K562 (cell line): ENCODE results near the gene LYST. TPM values are rescaled to one million over a fixed set of nuclear protein-coding genes. Genes with fewer than 3 reads are reported as not detected.

Source experiments
- ATAC-seq: fragments of 200-7000 bp; cut with Tn5 transposase; 3 replicates; pipeline ENCODE4 v1.9.1; 2020; ENCODE audit warnings: moderate library complexity
- BruUV-seq: library from RNA; stranded (reverse); fragments of 400-500 nt; replicated peaks from 2 replicates; lab custom pipeline; 2021; lab: Mats Ljungman, UMichigan
- CTCF ChIA-PET: fragments of 300-600 bp; formaldehyde crosslinking; extraction: SDS; loops from one replicate; lab custom pipeline; 2021; ENCODE audit warnings: low intra/inter-chr PET ratio; lab: Yijun Ruan, JAX
- POLR2A ChIA-PET: fragments of 300-600, 350-650 bp; sonication (Branson Sonifier 250); formaldehyde crosslinking; extraction: SDS; loops from one replicate; lab custom pipeline; 2021; ENCODE audit warnings: antibody characterized with exemption, inconsistent platforms; lab: Yijun Ruan, JAX
- DNase-seq, 4 experiments: peaks; one replicate each; pipeline versions ENCODE4 v3.0.0 to v3.0.0-alpha.2; 2011 to 2018; ENCODE audit warnings: low spot score in 3 of 4, mixed read lengths in 3 of 4; ENCODE audit errors: extremely low read depth in 1 of 4
- FAIRE-seq: peaks from 2 replicates; lab custom pipeline; 2011; peaks lifted over from hg19 to GRCh38; lab: Jason Lieb, UNC
- H2AFZ ChIP-seq: 2 replicates; pipeline ENCODE4 v1.6.0; 2011; ENCODE audit warnings: low read depth, low read length, control low read depth, inconsistent platforms
- H3K27ac ChIP-seq: fragments of 200-600 bp; 3 replicates; pipeline ENCODE4 v1.8.0; 2011; ENCODE audit warnings: low read depth, mild to moderate bottlenecking, control low read depth, inconsistent platforms, low read length, moderate library complexity, mixed read lengths; ENCODE audit errors: extremely low read depth
- H3K27me3 ChIP-seq, 2 experiments: fragments of 300-600 bp in 1 of 2; 2 replicates in 1 of 2; 3 replicates in 1 of 2; pipeline versions ENCODE4 v1.6.0 to v1.8.0; 2011; ENCODE audit warnings: inconsistent platforms in 2 of 2, low read length in 2 of 2, mild to moderate bottlenecking in 1 of 2, mixed read lengths in 1 of 2, moderate library complexity in 1 of 2; ENCODE audit not compliant: control insufficient read depth in 2 of 2, insufficient read depth in 2 of 2
- H3K36me3 ChIP-seq: fragments of 300-600 bp; 3 replicates; pipeline ENCODE4 v1.8.0; 2011; ENCODE audit warnings: mild to moderate bottlenecking, low read length, inconsistent platforms; ENCODE audit not compliant: control insufficient read depth, insufficient read depth
- H3K4me1 ChIP-seq, 2 experiments: fragments of 200-600 bp in 1 of 2; replicated peaks in 1 of 2; 2 replicates in 1 of 2; 3 replicates in 1 of 2; pipeline versions ENCODE4 v1.5.1 to v1.8.0; 2011; ENCODE audit warnings: inconsistent platforms in 2 of 2, low read length in 2 of 2, mild to moderate bottlenecking in 1 of 2, mixed read lengths in 1 of 2, moderate library complexity in 1 of 2; ENCODE audit not compliant: control insufficient read depth in 2 of 2, insufficient read depth in 2 of 2
- H3K4me2 ChIP-seq: 2 replicates; pipeline ENCODE4 v1.6.1; 2011; ENCODE audit warnings: low read length, control low read depth, inconsistent platforms, mixed read lengths; ENCODE audit not compliant: insufficient read depth
- H3K4me3 ChIP-seq: fragments of 200-600 bp; sonication (generic), shearing (Covaris generic); 2 replicates; pipeline ENCODE4 v1.5.1; 2016; ENCODE audit warnings: control low read depth, inconsistent platforms
- H3K79me2 ChIP-seq: fragments of 200-600 bp; 3 replicates; pipeline ENCODE4 v1.8.0; 2011; ENCODE audit warnings: low read length, inconsistent platforms; ENCODE audit not compliant: control insufficient read depth, insufficient read depth
- H3K9ac ChIP-seq, 2 experiments: 2 replicates each; pipeline versions ENCODE4 v1.6.0 to v1.6.1; 2011; ENCODE audit warnings: low read depth in 2 of 2, low read length in 2 of 2, control low read depth in 1 of 2, inconsistent platforms in 1 of 2, mild to moderate bottlenecking in 1 of 2, mixed read lengths in 1 of 2; ENCODE audit not compliant: insufficient read depth in 1 of 2
- H3K9me1 ChIP-seq: one replicate; pipeline ENCODE4 v1.6.0; 2011; ENCODE audit warnings: inconsistent platforms, mild to moderate bottlenecking, low read length, moderate library complexity; ENCODE audit not compliant: control insufficient read depth, insufficient read depth
- H3K9me3 ChIP-seq: replicated peaks from 2 replicates; pipeline ENCODE4 v1.5.1; 2011; ENCODE audit warnings: low read depth, low read length, inconsistent platforms; ENCODE audit not compliant: control insufficient read depth, insufficient read depth
- H4K20me1 ChIP-seq: replicated peaks from 2 replicates; pipeline ENCODE4 v1.6.1; 2011; ENCODE audit warnings: low read length, inconsistent platforms, mixed read lengths; ENCODE audit not compliant: control insufficient read depth, insufficient read depth
- CAMTA2 ChIP-seq: fragments of 250-450 bp; sonication (Bioruptor Pico); conservative IDR thresholded peaks from 2 replicates; pipeline ENCODE4 v1.5.1; 2022
- CBX3 ChIP-seq, 2 experiments: IDR thresholded peaks; 1 replicate in 1 of 2; 2 replicates in 1 of 2; pipeline ENCODE4 v1.6.1; 2012; ENCODE audit warnings: inconsistent platforms in 2 of 2, low read length in 2 of 2, borderline replicate concordance in 1 of 2, control low read depth in 1 of 2
- ELF4 ChIP-seq: fragments of 450-650 bp; formaldehyde crosslinking; IDR thresholded peaks from 2 replicates; pipeline ENCODE4 v1.4.0; 2022; ENCODE audit warnings: missing genetic modification characterization
- FOXA3 ChIP-seq, 2 experiments: fragments of 450-650 bp in 1 of 2; sonication (generic) in 1 of 2; formaldehyde crosslinking; IDR thresholded peaks in 1 of 2; conservative IDR thresholded peaks in 1 of 2; 2 replicates each; pipeline versions ENCODE4 v1.4.0 to v1.8.0; 2020 to 2022; ENCODE audit warnings: mild to moderate bottlenecking in 2 of 2, missing genetic modification reagents in 1 of 2
- PATZ1 ChIP-seq: fragments of 250-450 bp; sonication (Bioruptor Pico); IDR thresholded peaks from 2 replicates; pipeline ENCODE4 v1.5.0; 2020; ENCODE audit warnings: mild to moderate bottlenecking, borderline replicate concordance
- SNRNP70 ChIP-seq: fragments of 200-400 bp; formaldehyde crosslinking; optimal IDR thresholded peaks from 2 replicates; pipeline ENCODE3; 2017; ENCODE audit warnings: low read depth, low read length
- ZNF12 ChIP-seq: sonication (generic); formaldehyde crosslinking; IDR thresholded peaks from 2 replicates; pipeline ENCODE4 v1.4.0; 2020; ENCODE audit warnings: mild to moderate bottlenecking, missing genetic modification reagents
- ZNF431 ChIP-seq: sonication (generic); formaldehyde crosslinking; IDR thresholded peaks from 2 replicates; pipeline ENCODE4 v1.8.0; 2022; ENCODE audit warnings: mild to moderate bottlenecking, missing genetic modification reagents
- ZNF518B ChIP-seq: fragments of 250-450 bp; sonication (Bioruptor Pico); IDR thresholded peaks from 2 replicates; pipeline ENCODE4 v1.5.0; 2021; ENCODE audit warnings: mild to moderate bottlenecking, moderate library complexity
- ZNF717 ChIP-seq: fragments of 250-450 bp; sonication (Bioruptor Pico); IDR thresholded peaks from 2 replicates; pipeline ENCODE4 v1.5.0; 2021
- ZNF778 ChIP-seq: fragments of 450-650 bp; formaldehyde crosslinking; IDR thresholded peaks from 2 replicates; pipeline ENCODE4 v1.4.0; 2020; ENCODE audit warnings: mild to moderate bottlenecking, moderate library complexity
- WGBS: fragments of 100-300 bp; shearing (Covaris generic); methylation state at CpG from one replicate; pipeline ENCODE4 v1.1.6; 2016; ENCODE audit warnings: low coverage, mixed read lengths; ENCODE audit not compliant: insufficient coverage; ENCODE audit errors: missing lambda C conversion rate; 5-methylcytosine and 5-hydroxymethylcytosine counted together
- in situ Hi-C: fragments of 300-500 bp; cut with MboI; formaldehyde crosslinking; loops from 4 replicates; pipeline ENCODE4 v1.15.0; 2018; ENCODE audit warnings: inconsistent platforms, mixed read lengths
- intact Hi-C: fragments of 100-400 bp; cut with micrococcal nuclease; formaldehyde crosslinking; loops from 2 replicates; pipeline ENCODE4 v1.14.2; 2022
- polyA plus RNA-seq, 8 experiments: library from polyadenylated mRNA; depleted of rRNA in 4 of 8; stranded (reverse) in 5 of 8; unstranded in 3 of 8; fragments of >200 nt; fragmentation: Nextera tagmentation in 2 of 8; fragmentation: Illumina TruSeq in 1 of 8; extraction: Ambion mirVana in 2 of 8; extraction: Trizol in 1 of 8; gene quantifications; 2 replicates each; pipeline versions ENCODE4 v1.2.1 to v1.2.3, GENCODE V29; 2011 to 2014; ENCODE audit warnings: inconsistent platforms in 1 of 8, missing spikeins in 1 of 8
- total RNA-seq, 7 experiments: library from RNA; depleted of rRNA in 6 of 7; stranded (reverse); fragments of >200 nt in 6 of 7; fragmentation: Illumina TruSeq in 2 of 7; extraction: Trizol in 2 of 7; gene quantifications; 2 replicates each; pipeline versions ENCODE4 v1.2.1 to v1.2.3, GENCODE V29; 2011 to 2021; ENCODE audit warnings: low replicate concordance in 1 of 7

The LYST gene
- total and polyA plus RNA-seq, 9 of the 15 experiments (the other 6 are each of a cell fraction or from before 2014, with no cell fraction given): 0.73 to 2.4 (median 1.4) TPM

GRCh38 chr1:235646463-235646862 lies 220.2 kb downstream of the LYST start (continued):
- TF ChIP-seq ZNF431 (CRISPR knock-in tag) (no peak), CAMTA2 (no peak), SNRNP70 (no peak), ELF4 (no peak), CBX3 (IDR thresholded peaks at IDR 0.05; ENCODE audit: borderline replicate concordance in 1 of 2, low read length in 2 of 2) (no peak), PATZ1 (CRISPR knock-in tag) (no peak), ZNF12 (no peak)

- no peaks in the 10 kb centered on the region for H3K9me3 ChIP-seq
- H3K27ac ChIP-seq: no peak overlapping the region
- ChIA-PET POLR2A (interaction anchor here (0.5 to 0.6 kb wide), 2 partner anchors 8 to 68 kb away, joined by 3 read pairs; no protein-coding TSS in a partner anchor), CTCF (no interaction called here)
- no peak overlapping the region for H3K4me3 ChIP-seq
- H3K79me2 ChIP-seq: no peaks in the 10 kb centered on the region
- in situ Hi-C loops: no loop called here
- 2% methylated on average over 13 of the region's 13 CpGs for WGBS
- intact Hi-C loops: no loop called here
- ATAC-seq (no peak), FAIRE-seq (no peak), DNase-seq (no peak)
- H3K4me1 ChIP-seq: peaks cover 0 to 16% of the 10 kb centered on the region in 2 experiments; a peak in 2 of 5 replicates
- no peaks in the 10 kb centered on the region for H3K9me1 ChIP-seq
- TF ChIP-seq ZNF778 (CRISPR knock-in tag) (no peak), ZNF518B (CRISPR knock-in tag) (no peak), FOXA3 (CRISPR knock-in tag; conservative IDR thresholded peaks at IDR 0.05 in 1 of 2, IDR thresholded peaks at IDR 0.05 in 1 of 2) (no peak), ZNF717 (CRISPR knock-in tag) (no peak)
- BruUV-seq: no TSS peak
- H3K4me2 ChIP-seq: no peak overlapping the region
- H2AFZ ChIP-seq: no peak overlapping the region
- H4K20me1 ChIP-seq: 0 out of 2 replicates have a peak, but pooled peaks cover 4% of the 10 kb centered on the region
- H3K36me3 ChIP-seq: no peaks in the 10 kb centered on the region
- peaks cover 49 to 83% of the 10 kb centered on the region in 2 experiments for H3K27me3 ChIP-seq
- H3K9ac ChIP-seq: no peak overlapping the region
Observed at GRCh38 chr1:235644693-235645305, 221.9 kb downstream of the LYST start.
